ENCODE measurements around the gene BEND4. TPM values are rescaled to one million over a fixed set of nuclear protein-coding genes. Genes with fewer than 3 reads are reported as not detected.

Gene BEND4
- total RNA-seq, 2 donors from 2014 or later = not detected

DNA sequence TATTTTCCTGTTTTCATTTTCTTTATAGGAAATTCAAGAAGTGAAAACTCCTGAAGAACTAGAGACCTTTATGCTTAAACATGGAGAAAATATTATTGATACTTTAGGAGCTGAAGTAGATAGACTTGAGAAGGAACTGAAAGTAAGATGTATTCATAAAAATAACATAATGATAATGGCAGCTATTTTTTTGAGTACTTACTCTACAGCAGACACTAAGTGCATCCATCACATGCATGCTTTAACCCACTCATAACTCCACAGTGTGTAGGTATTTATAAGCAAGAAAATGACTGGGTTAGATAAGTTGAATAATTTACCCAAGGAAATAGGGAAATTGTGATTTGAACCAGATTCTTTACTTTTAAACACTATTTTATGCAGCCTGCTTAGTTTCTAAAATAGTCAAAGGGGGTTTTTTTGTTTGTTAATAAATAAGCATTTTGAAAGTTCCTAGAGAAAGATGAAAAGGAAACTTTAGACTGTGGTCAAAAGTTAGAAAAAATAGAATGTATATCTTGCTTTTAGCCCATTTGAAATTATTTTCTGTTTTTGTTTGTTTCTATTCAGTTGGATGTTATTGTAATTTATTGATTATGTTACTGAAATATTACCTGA, 74.2 kb downstream of the BEND4 start:
- intact Hi-C loops (cut with DNase I) = no loop called here
- DNase-seq = no peak
- peaks cover 4 to 6% of the 10 kb centered on the region in 2 donors for H3K36me3 ChIP-seq (replicated peaks in 1 of 2; ENCODE audit: insufficient read depth in 1 of 2, low read depth in 2 of 2)

DNA sequence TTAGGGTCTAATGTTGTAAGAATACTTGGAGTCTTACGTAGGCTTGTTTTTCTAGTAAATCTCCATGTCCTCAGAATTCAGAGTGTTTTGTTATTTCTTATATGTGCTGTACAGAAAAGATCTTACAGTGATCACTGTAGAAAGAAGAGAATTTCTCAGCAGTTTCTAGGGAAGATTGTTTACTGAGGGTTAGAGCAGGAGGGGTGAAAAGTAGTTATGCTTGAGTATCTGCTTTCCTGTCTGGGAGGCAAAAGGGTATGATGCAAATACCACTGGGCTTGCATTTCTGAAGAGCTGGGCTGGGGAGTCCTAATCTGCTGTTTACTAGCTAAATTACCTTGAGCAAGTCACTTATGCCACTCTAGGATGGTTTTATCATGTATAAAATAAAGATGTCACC, 78.2 kb downstream of the BEND4 start:
- 96 to 100% methylated on average over 1 of the region's 1 CpG for WGBS, 2 donors
- Histone ChIP-seq H3K4me1 (no peaks in the 10 kb centered on the region), H3K27me3 (no peaks in the 10 kb centered on the region), H3K4me3 (no peak overlapping the region), H3K9me3 (no peaks in the 10 kb centered on the region), H3K36me3 (replicated peaks in 1 of 2; ENCODE audit: insufficient read depth in 1 of 2, low read depth in 2 of 2) (peaks cover 6 to 8% of the 10 kb centered on the region in 2 donors), H3K27ac (no peak overlapping the region)
- TF ChIP-seq, protein P1, sequence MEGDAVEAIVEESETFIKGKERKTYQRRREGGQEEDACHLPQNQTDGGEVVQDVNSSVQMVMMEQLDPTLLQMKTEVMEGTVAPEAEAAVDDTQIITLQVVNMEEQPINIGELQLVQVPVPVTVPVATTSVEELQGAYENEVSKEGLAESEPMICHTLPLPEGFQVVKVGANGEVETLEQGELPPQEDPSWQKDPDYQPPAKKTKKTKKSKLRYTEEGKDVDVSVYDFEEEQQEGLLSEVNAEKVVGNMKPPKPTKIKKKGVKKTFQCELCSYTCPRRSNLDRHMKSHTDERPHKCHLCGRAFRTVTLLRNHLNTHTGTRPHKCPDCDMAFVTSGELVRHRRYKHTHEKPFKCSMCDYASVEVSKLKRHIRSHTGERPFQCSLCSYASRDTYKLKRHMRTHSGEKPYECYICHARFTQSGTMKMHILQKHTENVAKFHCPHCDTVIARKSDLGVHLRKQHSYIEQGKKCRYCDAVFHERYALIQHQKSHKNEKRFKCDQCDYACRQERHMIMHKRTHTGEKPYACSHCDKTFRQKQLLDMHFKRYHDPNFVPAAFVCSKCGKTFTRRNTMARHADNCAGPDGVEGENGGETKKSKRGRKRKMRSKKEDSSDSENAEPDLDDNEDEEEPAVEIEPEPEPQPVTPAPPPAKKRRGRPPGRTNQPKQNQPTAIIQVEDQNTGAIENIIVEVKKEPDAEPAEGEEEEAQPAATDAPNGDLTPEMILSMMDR (IDR thresholded peaks at IDR 0.05) = no peak
- no peak for TF ChIP-seq POLR2A (IDR thresholded peaks at IDR 0.05)
- ATAC-seq = no peak
- intact Hi-C loops (cut with DNase I) = no loop called here
- DNase-seq = no peak

More for the DNA sequence above, 74.2 kb downstream of the BEND4 start:
- Histone ChIP-seq H3K27ac (no peak overlapping the region), H3K4me3 (no peak overlapping the region), H3K9me3 (no peaks in the 10 kb centered on the region), H3K4me1 (no peaks in the 10 kb centered on the region), H3K27me3 (no peaks in the 10 kb centered on the region)
- TF ChIP-seq, protein P1 (IDR thresholded peaks at IDR 0.05) = no peak
- TF ChIP-seq POLR2A (IDR thresholded peaks at IDR 0.05) = no peak
- no peak for ATAC-seq

DNA sequence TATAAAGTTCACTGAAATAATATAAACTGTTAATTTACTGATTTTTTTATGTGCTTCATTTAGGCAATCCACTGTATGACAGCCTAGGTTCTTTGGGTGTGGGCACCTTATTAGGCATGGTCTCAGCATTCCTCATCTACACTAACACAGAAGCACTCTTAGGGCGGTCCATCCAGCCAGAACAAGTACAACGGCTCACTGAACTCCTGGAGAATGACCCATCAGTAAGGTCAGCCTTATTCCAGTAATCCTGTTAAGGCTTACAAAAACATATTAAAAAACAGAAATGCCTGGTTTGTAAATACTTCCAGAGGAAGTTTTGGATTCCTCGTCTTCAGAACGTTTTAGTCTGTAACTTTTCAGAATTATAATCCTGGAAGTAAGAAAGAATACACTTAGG, 82.0 kb downstream of the BEND4 start:
- no peak overlapping the region for H3K4me3 ChIP-seq
- H3K9me3 ChIP-seq = no peaks in the 10 kb centered on the region
- H3K27me3 ChIP-seq = no peaks in the 10 kb centered on the region
- DNase-seq (no peak), ATAC-seq (no peak)
- H3K36me3 ChIP-seq (replicated peaks in 1 of 2; ENCODE audit: insufficient read depth in 1 of 2, low read depth in 2 of 2) = peaks cover 0 to 6% of the 10 kb centered on the region in 2 donors
- no peaks in the 10 kb centered on the region for H3K4me1 ChIP-seq
- TF ChIP-seq, protein P1 (IDR thresholded peaks at IDR 0.05) = no peak
- TF ChIP-seq POLR2A (IDR thresholded peaks at IDR 0.05) = no peak
- intact Hi-C loops (cut with DNase I) = no loop called here
- H3K27ac ChIP-seq = no peak overlapping the region
- 91 to 92% methylated on average over 4 of the region's 4 CpGs for WGBS, 2 donors

DNA sequence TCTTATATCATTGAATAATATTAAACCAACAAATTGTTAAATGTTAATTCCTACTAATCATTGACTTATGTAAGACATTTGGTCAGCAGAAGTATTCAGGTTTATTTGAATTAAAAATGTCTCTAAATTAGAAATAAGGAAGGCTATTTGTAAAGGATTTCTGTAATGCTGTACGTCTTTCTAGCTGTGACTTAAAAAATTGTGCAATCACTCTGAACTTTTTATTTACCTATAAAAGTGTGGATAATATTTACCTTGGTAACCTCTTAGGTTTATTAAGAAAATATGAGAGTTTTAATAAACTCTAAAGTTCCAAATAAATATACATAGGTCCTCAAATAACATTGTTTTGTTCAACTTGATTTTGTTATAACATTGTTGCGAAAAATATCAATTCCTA, 85.2 kb downstream of the BEND4 start:
- H3K9me3 ChIP-seq = no peaks in the 10 kb centered on the region
- 45 to 48% methylated on average over 2 of the region's 2 CpGs for WGBS, 2 donors
- no peak overlapping the region for H3K4me3 ChIP-seq
- H3K4me1 ChIP-seq = no peaks in the 10 kb centered on the region
- no peak for DNase-seq
- intact Hi-C loops (cut with DNase I) = no loop called here
- no peak for ATAC-seq
- no peak overlapping the region for H3K27ac ChIP-seq
- no peaks in the 10 kb centered on the region for H3K27me3 ChIP-seq
- H3K36me3 ChIP-seq (replicated peaks in 1 of 2; ENCODE audit: insufficient read depth in 1 of 2, low read depth in 2 of 2) = peaks cover 0 to 8% of the 10 kb centered on the region in 2 donors
- TF ChIP-seq POLR2A (IDR thresholded peaks at IDR 0.05) = no peak
- TF ChIP-seq, protein P1 (IDR thresholded peaks at IDR 0.05) = no peak

DNA sequence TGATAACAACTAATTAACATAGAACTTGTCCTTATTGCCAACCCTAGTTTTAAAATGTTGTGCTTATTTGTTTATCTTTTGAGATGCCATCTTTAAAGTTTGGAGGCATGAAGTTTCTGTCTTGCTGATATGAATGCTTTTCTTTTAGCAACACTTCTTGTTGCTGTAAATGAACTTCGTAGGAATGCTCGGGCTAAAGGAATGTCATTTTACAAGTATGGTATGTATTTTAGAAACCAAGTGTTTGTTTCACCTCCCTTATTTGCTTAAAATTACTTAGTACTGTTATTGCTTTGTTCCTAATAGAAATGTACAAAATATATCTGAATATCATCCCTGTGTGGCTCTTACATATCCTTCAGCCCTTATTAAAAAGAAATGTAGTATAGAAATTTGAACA, 86.1 kb downstream of the BEND4 start:
- H3K4me3 ChIP-seq = no peak overlapping the region
- H3K27me3 ChIP-seq = no peaks in the 10 kb centered on the region
- peaks cover 0 to 8% of the 10 kb centered on the region in 2 donors for H3K36me3 ChIP-seq (replicated peaks in 1 of 2; ENCODE audit: insufficient read depth in 1 of 2, low read depth in 2 of 2)
- intact Hi-C loops (cut with DNase I) = no loop called here
- 88 to 93% methylated on average over 2 of the region's 2 CpGs for WGBS, 2 donors
- H3K27ac ChIP-seq = no peak overlapping the region
- H3K4me1 ChIP-seq = no peaks in the 10 kb centered on the region
- H3K9me3 ChIP-seq = no peaks in the 10 kb centered on the region
- ATAC-seq = no peak
- DNase-seq = no peak
- TF ChIP-seq, protein P1 (IDR thresholded peaks at IDR 0.05) = no peak

All from body of pancreas (tissue), 4 donors.